ENCODE measurements around the gene GAREM1.

GRCh38 chr18:32335228-32335627 lies 135.5 kb downstream of the GAREM1 start:
- TF ChIP-seq EZH2 (IDR thresholded peaks at IDR 0.05; ENCODE audit: low read depth) (no peak), CTCF (conservative IDR thresholded peaks at IDR 0.05) (no peak)

Data from PC-9 (cell line).